COR-L47 (cell line): ENCODE measurements around the gene PCSK5.
"Not testable (repeated sequence)": the region's sequence is repeated elsewhere in the genome, so short reads cannot be mapped to it uniquely, and the experiment has no call there.

ENCODE experiments used
- DNase-seq: peaks from one replicate; lab custom pipeline; 2025; lab: John Stamatoyannopoulos, UW

Gene PCSK5

GRCh38 chr9:76359365-76359764 is 468.9 kb downstream of the PCSK5 start:
- DNase-seq, result no peak

DNA sequence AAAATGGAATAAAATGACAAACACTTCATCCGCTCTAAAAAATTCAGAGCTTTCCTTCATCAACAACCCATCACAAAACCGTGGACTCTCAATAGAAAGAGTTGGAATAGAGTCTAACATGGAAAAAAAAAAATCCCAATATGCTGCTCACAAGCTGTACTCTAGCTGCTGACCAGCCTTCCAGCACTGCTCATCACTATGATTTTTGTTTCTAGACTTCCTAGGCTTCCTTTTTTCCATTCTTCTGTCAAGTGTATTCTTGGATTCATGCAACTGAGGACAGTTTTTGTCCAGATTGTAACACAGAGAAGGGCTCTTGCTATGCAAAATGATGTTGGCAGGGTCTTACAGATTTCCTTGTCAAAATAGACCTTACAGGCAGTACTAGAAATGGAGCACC is 469.3 kb downstream of the PCSK5 start:
- DNase-seq, result no peak

- not testable (repeated sequence) for DNase-seq
Measured at GRCh38 chr9:76362332-76363031, 472.0 kb downstream of the PCSK5 start.

GRCh38 chr9:76363032-76363395 is 472.5 kb downstream of the PCSK5 start:
- DNase-seq, result no peak

- DNase-seq, result no peak
Measured at GRCh38 chr9:76365028-76365427, 474.6 kb downstream of the PCSK5 start.

- peak; percentile 71 for DNase-seq
Measured at GRCh38 chr9:76366275-76366674, 475.8 kb downstream of the PCSK5 start.

DNA sequence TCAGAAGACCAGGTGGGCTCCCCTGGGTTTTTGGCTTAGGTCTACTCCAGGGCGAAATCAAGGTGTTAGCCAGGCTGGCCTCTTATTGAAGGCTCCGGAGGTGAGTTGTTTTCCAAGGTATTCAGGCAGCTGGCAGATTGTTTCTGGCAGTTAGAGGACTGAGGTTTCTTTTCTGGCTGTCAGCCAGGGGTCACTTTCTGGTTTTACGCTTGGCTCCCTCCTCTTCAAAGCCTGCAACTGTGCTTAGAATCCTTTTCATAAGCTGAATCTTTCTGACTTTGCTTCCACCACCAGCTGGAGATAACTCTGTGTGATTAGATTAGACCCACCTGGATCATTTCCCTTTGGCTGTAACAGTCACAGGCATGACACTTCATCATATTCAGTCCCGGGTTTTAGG is 479.1 kb downstream of the PCSK5 start:
- DNase-seq, result peak; percentile 96

DNA sequence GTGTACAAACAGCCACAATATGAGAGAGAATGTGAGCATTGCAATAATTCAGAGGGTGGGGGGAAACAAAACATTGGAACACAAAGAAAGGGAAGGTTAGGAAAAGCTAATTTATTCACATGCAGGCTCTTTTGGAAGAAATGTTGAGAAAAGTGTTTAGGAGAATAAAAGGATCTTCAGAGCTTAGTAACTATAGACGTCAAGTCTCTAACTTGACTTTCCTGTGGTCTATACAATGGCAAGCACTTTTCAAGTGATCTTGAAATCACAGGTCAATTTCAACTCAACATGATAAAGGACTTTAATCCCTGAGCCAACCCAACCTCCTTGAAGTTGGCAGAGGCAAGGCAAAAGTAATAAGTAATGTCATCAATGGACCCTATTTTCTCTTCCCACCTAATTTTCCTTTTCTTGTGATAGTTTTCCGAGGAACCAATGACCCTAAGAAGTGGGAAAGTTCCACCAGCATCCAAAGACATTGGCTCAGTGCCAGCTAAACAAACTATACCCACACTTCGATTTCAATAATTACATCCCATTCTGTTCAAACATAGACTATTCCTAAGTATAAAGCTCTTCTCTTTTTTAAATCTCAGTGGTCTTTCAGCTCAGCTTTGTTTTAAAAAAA is 480.0 kb downstream of the PCSK5 start:
- no peak for DNase-seq

DNA sequence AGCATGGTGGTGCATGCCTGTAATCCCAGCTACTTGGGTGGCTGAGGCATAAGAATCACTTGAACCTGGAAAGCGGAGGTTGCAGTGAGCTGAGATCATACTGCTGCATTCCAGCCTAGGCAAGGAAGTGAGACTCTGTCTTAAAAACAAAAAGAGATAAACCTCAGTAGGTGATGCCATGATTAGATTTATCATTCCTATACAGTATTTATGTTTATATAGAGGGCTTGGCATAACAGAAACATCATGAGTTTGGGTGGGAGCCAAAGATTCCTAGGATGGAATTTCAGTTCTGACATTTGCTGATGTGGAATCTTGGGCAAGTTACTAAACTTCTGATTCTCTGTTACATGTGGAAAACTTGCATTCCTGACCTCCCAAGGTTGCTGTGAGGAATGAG is 481.4 kb downstream of the PCSK5 start:
- DNase-seq, result no peak

- DNase-seq, result no peak
Measured at GRCh38 chr9:76372336-76372735, 481.9 kb downstream of the PCSK5 start.

DNA sequence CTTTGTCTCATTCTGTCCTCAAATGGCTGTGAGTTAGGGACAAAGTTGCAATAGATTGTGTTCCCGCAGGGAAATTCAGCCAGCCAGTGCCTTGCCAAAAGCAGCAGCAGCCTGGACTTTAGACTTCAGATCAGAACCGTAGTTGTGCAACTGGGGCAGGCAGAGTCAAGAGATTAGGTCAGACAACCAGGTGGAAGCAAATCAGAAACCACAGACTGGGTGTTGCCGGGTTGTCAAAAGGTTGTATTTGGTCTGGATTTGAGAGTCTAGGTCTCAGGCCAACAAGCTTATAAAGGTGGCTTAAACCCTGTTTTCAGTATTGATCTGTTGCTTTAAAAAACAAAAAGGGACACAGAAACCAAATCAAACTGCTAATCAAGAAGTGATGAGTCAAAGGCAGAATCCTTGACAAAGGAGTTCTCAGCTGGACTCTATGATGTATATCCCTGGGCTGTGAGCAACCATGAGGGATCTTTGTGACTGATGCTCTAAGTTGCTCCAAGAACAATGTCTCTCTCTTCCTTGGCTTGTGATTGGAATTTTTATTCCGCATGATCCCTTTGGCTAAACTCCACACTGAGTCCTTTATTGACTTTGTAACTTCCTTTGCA is 482.8 kb downstream of the PCSK5 start:
- DNase-seq, result no peak

GRCh38 chr9:76373784-76374474 is 483.5 kb downstream of the PCSK5 start:
- DNase-seq, result no peak

GRCh38 chr9:76374783-76375559 is 484.5 kb downstream of the PCSK5 start:
- DNase-seq, result no peak

GRCh38 chr9:76377791-76378190 is 487.3 kb downstream of the PCSK5 start:
- DNase-seq, result no peak

DNA sequence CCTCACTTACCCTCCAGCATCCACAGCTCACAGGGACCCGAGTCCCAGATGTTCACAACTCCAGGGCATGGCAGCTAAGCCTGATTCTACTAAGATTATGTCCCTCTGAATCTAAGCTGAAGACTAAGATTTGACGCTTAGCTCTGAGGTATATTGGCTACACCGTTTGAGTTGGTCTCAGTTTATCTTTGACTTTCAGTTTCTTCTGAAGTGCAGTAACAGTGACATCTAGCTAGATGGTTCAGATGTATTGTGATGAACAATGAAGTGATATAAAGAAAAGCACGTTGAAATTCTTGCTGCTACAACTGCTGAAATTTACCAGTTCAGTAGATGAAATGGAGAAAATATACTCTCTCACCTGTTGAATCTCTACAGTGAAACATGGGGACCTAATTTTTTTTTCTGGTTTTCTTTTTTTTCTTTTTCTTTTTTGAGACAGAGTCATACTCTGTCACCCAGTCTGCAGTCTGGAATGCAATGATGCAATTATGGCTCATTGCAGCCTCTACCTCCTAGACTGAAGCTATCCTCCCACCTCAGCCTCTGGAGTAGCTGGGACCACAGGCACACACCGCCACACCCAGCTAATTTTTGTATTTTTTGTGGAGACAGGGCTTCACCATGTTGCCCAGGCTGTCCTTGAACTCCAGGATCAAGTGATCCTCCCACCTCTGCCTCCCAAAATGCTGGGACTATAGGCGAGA is 488.0 kb downstream of the PCSK5 start:
- DNase-seq, result no peak

GRCh38 chr9:76379494-76379893 is 489.0 kb downstream of the PCSK5 start:
- peak; percentile 59 for DNase-seq

GRCh38 chr9:76390656-76391055 is 500.2 kb downstream of the PCSK5 start:
- no peak for DNase-seq

DNA sequence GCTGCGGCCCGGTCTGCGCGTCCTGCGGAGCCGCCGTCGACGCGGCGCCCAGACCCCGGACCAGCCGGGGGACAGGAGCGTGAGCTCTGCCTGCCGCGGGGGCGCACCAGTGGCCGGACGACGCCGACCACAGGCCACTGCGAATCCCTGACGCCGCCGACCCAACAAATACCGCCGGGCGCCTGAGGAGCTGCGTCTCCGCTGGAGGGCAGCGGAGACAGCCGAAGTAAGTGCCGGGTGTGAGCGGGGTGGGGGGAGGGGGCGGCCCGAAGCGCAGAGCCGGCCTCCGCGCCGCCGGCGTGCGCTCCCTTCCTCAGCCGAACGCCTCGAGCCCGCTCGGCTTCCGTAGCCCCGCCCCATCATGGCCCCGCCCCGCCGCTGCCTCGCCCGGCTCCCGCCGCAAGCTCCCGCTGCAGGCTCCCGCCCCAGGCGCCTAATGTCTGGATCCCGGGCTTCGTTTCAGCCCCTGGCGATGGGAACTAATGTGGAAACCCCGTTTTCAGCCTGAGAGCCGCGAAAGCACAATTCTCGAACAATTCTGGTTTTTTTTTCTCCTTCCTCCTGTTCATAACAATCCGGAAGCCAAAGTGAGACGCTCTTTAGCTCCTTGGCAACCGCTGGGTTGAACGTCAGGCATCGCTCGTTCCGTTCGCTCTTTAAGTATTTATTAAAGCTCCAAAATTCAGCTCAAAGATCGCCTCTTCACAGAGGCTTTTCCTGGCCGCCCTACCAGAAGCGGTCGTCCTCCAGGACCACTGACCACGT is 503.9 kb downstream of the PCSK5 start, which contains the start of gene RFK:
Gene RFK (minus strand): TSS at position 232 of the 765 bp plus-strand sequence. CDS start 255 bp downstream, outside the sequence.
- DNase-seq, result peak; percentile 90

DNA sequence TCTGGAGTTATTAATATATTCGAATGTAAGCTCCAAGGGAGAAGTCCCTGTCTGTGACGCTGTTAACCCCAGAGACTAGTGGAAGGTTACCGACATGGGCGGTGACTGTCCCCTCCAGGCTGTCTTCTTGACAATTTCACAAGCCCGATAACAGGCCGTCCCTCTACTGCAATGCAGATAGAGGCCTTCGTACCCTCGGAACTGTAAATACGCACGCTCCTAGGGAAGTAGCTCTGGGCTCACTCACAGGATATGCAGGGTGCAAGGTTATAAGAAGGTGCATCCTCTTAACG is 504.4 kb downstream of the PCSK5 start:
- DNase-seq, result peak; percentile 65

- no peak for DNase-seq
Measured at GRCh38 chr9:76395381-76395780, 504.9 kb downstream of the PCSK5 start.

DNA sequence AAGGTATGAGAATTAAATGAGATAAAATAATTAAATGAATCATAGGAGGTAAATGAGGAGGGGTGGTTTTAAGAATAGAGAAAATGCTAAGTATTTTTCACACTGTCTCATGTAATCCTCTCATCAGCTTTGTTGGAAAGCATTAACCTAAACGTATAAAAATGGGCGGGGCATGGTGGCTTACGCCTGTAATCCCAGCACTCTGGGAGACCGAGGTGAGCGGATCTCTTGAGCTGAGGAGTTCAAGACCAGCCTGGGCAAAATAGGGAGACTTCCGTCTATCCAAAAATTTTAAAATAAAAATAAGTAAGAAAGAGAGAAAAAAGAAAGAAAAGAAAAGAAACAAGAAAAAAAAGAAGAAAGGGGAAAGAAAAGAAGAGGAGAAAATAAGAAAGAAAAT is 505.7 kb downstream of the PCSK5 start:
- no peak for DNase-seq
